NCI-H345 (cell line): Measurements from ENCODE around the gene CREB3.

ENCODE experiments used
- DNase-seq: peaks from one replicate; lab custom pipeline; 2025; lab: John Stamatoyannopoulos, UW

CREB3 gene

GRCh38 chr9:35702696-35703095 is 29.8 kb upstream of the CREB3 start:
- DNase-seq = no peak

- DNase-seq = no peak
These were observed 28.4 kb upstream of the CREB3 start for GRCh38 chr9:35703906-35704672.

DNA sequence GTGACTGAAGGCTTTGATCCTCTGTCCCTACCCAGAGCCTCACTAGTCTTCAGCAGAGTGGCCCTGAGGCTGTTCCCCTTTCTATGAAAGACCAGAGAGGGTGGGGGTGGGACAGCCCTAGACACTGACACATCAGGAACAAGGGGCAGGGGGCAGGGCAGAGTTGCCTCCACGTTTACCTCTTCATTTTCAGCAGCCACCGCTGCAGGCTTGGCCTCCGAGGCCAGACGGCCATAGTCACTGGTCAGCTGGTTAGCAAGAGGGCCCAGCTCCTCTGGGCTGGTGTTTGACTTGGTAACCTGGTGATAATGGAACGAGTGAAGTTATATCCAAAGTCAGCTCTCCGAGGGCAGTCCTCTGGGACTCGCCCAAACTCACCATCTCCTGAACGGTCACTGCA is 27.1 kb upstream of the CREB3 start:
- DNase-seq = no peak

DNA sequence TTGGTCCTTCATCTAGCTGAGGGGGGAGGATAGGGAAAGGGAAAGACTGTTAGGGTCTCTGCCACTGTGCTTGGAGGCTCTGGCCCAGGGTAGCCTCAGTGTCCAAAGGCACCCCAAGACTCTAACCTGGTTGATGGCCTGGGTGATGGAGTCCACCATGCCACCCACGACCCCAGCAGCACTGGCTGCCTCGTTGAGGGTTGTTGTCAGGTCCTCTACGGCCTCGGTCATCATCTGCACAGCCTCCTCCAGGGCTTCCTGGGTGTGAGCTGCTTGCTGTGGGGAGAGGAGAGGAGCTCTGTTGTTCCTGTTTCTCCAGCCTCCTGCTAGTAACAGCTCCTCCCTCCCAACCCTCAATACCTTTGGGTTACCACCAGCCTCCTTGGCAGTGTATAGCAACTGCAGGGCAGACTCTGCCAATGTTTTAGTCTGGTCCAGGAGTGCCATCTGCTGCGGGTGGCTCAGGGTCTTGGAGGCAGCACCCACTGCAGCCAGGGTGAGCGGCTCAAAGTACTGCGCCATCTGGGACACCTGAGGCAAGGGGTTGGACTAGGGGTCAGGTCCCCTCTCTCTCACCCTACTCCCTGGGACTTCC is 26.5 kb upstream of the CREB3 start:
- DNase-seq = no peak

DNA sequence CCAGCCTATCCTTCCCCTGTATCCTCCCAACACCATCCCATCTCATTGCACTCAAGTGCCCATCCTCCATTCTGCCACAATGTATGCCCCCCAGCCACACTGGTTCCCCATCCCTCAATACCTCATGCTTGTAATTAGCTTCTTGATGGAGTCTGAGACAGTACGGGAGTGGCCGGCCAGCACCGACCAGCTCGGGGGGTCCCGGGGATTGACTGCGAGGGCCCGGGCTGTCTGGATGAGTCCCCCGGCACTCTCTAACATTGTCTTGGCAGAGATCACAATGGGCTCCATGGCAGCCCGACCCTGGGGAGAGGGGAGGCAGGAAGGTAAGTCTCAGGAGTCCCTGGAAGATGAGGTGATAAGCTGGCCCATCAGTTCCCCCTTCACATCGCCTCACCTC is 25.5 kb upstream of the CREB3 start:
- no peak for DNase-seq

- no peak for DNase-seq
These were observed 24.3 kb upstream of the CREB3 start for GRCh38 chr9:35708146-35708545.

DNA sequence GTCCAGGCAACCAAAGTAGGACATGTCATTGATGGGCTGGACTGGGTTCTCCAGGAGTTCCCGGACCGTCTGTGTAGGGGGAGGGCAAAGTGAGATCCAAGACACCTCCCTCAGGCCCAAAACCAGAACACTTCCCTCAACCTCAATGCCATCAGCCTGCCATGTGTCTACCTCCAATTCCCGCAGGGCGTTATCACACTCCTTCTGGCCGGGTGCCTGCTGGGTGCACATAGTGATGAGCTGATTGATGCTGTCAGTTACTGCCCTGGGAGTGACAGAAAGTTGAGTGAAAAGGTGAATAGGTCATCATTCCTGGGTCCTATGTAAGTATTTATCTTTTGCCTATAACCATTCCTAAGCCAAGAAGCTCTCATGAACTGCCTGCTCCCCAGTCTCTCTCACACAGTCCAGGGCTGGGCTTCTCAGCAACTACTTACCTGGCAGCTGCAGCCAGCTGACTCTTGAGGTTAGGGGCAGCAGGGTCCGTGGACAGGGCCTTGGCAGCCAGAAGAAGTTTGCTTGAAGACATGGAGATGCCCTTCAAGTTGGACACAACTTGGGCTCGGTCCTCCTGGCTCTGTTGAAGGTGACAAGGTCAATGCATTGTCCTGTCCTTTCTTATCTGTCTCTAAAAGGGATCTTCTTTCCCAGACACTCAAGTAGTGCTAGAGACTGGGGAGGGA is 21.5 kb upstream of the CREB3 start:
- no peak for DNase-seq

- DNase-seq = no peak
These were observed 20.7 kb upstream of the CREB3 start for GRCh38 chr9:35711501-35712428.

- no peak for DNase-seq
These were observed 19.6 kb upstream of the CREB3 start for GRCh38 chr9:35712762-35713400.

DNA sequence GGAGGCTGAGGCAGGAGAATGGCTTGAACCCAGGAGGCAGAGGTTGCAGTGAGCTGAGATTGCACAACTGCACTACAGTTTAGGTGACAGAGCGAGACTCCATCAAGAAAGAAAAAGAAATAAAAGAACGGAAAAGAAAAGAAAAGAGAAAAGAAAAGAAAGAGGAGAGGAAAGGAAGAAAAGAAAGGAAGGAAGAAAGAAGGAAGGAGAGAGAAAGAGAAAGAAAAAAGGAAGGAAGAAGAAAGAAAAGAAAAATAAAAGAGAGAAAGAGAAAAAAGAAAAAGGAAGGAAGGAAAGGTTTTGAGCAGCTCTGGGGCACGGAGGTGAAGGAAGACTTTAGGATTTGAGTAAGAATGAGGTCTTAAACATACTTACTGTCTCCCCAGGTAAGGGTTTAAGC is 18.9 kb upstream of the CREB3 start:
- DNase-seq = no peak

DNA sequence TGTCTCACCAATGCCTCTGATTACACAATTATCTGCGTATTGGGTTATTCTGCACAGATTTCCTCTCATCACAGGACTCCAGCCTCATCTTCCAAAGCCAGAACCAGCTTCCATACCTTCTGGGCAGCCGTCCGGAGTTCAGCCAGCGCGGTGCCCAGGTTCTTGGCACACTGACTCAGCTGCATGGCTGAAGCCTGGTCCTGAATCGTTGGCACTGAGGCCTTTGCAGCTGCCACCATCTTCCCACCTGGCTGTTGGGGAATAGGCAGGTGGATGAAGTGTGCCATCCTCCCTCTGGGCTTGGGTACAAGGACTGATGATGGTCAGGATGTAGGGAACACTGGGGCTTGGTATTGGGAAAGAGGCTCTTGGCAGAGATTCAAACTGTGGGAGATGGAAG is 18.3 kb upstream of the CREB3 start:
- DNase-seq = no peak

DNA sequence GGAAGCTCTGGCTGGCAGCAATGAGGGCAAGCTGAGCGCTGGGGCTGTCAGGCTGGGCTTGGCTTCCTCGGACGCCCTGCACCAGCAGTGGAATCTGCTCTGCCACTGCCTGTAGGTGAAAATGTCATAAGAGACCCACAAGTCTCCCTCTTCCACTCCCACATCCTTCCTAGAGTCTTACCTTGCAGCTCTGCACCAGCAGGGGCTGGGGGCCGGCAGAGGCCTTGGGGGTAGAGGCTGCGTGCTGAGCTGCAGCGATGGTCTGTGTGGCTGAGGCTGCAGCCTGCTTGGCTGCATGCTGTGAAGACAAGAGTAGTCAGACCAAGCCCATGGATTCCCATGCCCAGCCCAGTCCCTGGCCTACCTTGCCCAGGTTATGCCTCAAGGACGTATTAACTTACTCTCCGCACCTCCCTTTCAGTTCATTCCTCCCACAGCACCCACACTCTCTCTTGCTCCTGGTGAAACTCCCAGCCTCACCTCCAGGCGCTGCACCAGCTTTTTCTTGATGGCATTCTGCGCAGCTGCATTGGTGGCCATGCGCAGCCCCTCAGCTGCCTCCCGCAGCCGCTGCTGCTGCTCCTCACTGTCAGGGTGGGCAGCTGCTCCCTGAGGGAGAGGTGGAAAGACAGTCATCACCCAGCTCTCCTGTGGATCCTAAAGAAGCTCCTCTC is 17.8 kb upstream of the CREB3 start:
- no peak for DNase-seq

DNA sequence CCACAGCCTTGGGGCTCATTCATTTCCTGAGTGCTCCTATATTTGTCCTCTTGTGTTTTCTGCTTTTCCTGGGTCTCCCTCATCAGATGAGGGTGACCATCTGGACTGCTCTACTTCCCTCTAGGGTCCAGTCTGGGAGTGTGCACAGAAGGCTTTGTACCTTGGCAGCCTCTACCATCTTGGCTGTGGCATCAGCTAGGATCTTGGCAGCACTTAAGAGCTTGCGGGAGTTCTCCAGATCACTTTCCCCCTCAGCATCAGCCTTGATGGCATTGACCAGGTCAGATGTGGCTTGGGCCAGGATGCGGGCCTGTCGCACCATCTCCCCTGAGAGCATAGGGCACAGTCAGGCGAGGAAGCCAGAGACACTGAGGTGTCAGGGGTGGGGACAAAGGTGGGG is 16.2 kb upstream of the CREB3 start:
- DNase-seq = no peak

DNA sequence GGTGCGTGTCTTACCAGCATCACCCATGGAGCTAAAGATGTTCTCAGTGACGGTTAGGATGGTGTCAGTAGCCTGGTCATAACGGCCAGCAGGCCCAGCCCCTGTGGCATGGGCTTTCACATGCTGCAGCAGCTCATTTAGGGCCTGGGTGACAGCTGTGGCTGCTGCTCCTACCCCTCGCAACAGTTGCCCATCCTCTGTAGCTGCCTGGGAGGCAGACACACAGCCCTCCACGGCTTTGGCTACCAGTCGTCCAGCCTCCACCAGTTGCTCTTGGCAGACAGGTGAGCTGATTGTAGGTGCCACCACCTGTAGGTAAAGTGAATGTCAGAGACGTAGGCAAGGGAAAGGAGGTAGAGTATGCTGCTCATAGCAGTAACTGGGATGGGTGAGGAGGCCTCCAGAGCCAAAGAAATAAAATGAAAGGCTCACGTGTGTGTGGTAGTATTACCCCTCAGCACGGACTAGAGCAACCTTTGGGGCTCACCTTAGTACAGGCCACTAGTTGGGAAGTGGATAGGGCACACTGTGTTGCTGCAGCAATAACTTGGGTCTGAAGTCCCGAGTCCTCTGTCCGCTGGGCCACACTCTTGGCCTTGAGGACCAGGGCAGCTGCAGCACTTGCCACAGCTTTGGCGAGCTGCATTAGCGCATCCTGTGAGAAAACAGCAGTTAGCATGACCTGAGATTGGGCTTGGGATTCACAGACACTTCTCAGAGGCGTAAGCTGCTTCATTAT is 15.2 kb upstream of the CREB3 start:
- no peak for DNase-seq

GRCh38 chr9:35718721-35719511 is 13.6 kb upstream of the CREB3 start:
- DNase-seq = no peak

- DNase-seq = no peak
These were observed 12.9 kb upstream of the CREB3 start for GRCh38 chr9:35719546-35719945.

DNA sequence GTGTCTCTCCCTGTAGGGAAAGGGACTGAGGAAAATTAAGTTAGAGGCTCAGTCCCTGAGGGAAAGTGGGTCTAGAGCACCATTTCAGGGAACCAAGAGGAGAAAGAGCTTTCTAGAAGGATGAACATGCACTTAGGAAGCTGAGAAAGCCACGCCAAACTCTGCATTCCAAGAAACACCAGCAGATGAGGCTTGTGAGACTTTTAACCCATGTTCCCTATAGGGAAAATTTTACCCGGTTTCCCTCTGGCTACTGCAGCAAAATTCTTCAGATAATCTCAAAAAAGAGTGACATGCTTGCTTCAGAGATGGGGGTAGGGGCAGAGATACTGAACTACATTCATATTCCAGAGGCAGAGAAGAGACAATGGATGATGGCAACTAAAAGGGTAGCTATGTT is 9.0 kb upstream of the CREB3 start:
- no peak for DNase-seq

DNA sequence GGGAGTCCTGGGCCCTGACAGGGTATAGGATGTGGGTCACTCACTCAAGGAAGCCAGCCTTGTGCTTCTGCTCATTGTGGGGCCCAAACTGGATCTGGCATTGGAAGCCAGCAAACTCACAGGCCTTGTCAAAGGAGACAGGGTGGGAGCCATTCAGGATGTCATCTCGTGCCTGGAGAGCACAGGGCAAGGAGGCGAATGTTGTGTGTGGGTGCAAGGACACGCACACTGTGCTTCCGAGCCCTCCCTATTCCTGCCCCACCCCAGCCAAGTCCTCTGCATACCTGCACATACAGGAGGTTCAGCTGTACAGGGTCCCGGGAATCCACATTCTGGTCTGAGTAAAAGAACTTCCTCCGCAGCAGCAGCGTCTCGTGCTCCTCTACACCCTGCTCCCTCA is 8.6 kb upstream of the CREB3 start:
- DNase-seq = no peak

DNA sequence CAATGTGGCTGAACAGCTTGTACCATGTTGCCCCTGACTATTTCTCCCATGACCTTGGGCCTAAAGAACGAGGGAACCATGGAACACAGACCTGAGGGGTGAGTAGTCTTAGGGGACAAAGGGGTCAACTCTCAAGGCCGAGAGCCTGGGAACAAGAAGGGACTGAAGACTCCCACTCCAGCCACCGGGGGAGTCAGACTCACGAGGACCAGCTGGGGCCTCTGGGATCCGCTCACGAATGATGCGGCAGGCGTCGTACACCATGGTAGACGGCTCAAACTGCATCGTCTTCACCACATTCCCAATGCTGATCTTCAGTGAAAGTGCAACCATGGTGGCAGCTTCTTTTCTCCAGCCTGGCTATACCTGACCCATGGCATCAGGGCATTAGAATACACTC is 7.1 kb upstream of the CREB3 start:
- DNase-seq = no peak

GRCh38 chr9:35726931-35727330 is 5.5 kb upstream of the CREB3 start:
- no peak for DNase-seq
